Measurements from ENCODE around the gene PTPRN2. TPM values are rescaled to one million over a fixed set of nuclear protein-coding genes. Genes with fewer than 3 reads are reported as not detected.

Gene PTPRN2
- total and polyA plus RNA-seq, 2 of the 13 experiments (the other 11 are each of a cell fraction or from before 2014, with no cell fraction given): 2.5 to 24.2 TPM

DNA sequence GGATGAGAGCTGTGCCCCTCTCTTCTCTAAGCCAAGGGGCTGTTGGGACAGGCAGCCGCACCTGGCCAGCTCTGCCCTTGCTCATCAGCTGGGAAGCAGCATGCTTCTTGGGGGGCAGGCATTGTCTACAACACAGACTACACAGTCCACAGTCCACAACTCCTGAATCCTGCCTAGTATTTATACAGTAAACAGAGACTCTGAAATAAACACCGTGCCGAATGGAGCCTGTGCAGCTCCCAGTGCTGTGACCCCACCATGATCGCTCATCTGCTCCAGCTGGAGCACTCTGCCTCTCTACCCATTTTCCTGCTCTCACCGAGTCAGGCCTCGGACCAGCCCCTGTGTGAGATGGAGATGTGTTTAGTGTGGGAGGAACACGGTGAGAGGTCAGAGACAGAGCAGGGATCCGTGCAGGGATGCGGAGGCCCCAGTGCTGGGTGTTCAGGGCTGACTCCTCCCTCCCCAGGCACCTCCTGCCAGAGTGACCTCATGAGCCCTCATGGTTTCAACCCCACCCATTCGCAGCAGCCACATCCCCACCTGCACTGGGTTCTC, 642.8 kb downstream of the PTPRN2 start:
- peaks cover 21% of the 10 kb centered on the region for H3K4me1 ChIP-seq (ENCODE audit: insufficient read depth, low read length)
- H3K4me2 ChIP-seq (ENCODE audit: low read depth, low read length): peak overlapping the region; percentile 61
- 26% methylated on average over 6 of the region's 10 CpGs for WGBS (ENCODE audit: low lambda C conversion rate)
- POLR2A ChIA-PET: no interaction called here
- 0 out of 2 replicates have a peak, but pooled peaks cover 8% of the 10 kb centered on the region for H3K9me3 ChIP-seq (ENCODE audit: low read length)
- no peaks in the 10 kb centered on the region for H3K79me2 ChIP-seq (ENCODE audit: insufficient read depth, low read length)
- peak; percentile 40 for DNase-seq (ENCODE audit: low spot score)
- H2AFZ ChIP-seq (ENCODE audit: low read length): no peak overlapping the region
- H3K36me3 ChIP-seq (replicated peaks in 1 of 2; ENCODE audit: control insufficient read depth in 1 of 2, insufficient read depth in 2 of 2, low read length in 2 of 2): no peaks in the 10 kb centered on the region
- peaks cover 2% of the 10 kb centered on the region; the same call in 1 of the 2 replicates for H4K20me1 ChIP-seq (ENCODE audit: insufficient read depth, low read length)
- H3K4me3 ChIP-seq (replicated peaks in 1 of 3; ENCODE audit: insufficient read depth in 1 of 3, low read depth in 2 of 3, low read length in 3 of 3): peak overlapping the region in 1 of 3 experiments; percentile 45; a peak in 1 of 6 replicates
- no peak overlapping the region for H3K9ac ChIP-seq (ENCODE audit: insufficient read depth, low read depth, low read length)
- peak overlapping the region; percentile 66 for H3K27ac ChIP-seq (ENCODE audit: extremely low read length, insufficient read depth, low read length)
- ATAC-seq: peak; percentile 98
- BruUV-seq (replicated peaks): no TSS peak
- H3K27me3 ChIP-seq (ENCODE audit: control insufficient read depth in 1 of 2, insufficient read depth in 2 of 2, low read length in 2 of 2): peaks cover 0 to 1% of the 10 kb centered on the region in 2 experiments; a peak in 2 of 5 replicates
- FAIRE-seq: no peak
- intact Hi-C loops (cut with micrococcal nuclease; ENCODE audit: unreplicated experiment) (no loop called here), in situ Hi-C loops (cut with HindIII; ENCODE audit: extremely low pct_ligation_motif_present, low pct_unique_long_range_greater_than_20kb) (no loop called here)
- CTCF ChIA-PET (ENCODE audit: low intra/inter-chr PET ratio, low total read pairs): no interaction called here
- TF ChIP-seq, protein P1, sequence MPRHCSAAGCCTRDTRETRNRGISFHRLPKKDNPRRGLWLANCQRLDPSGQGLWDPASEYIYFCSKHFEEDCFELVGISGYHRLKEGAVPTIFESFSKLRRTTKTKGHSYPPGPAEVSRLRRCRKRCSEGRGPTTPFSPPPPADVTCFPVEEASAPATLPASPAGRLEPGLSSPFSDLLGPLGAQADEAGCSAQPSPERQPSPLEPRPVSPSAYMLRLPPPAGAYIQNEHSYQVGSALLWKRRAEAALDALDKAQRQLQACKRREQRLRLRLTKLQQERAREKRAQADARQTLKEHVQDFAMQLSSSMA (CRISPR knock-in tag; IDR thresholded peaks at IDR 0.05): no peak
- TF ChIP-seq, protein P2, sequence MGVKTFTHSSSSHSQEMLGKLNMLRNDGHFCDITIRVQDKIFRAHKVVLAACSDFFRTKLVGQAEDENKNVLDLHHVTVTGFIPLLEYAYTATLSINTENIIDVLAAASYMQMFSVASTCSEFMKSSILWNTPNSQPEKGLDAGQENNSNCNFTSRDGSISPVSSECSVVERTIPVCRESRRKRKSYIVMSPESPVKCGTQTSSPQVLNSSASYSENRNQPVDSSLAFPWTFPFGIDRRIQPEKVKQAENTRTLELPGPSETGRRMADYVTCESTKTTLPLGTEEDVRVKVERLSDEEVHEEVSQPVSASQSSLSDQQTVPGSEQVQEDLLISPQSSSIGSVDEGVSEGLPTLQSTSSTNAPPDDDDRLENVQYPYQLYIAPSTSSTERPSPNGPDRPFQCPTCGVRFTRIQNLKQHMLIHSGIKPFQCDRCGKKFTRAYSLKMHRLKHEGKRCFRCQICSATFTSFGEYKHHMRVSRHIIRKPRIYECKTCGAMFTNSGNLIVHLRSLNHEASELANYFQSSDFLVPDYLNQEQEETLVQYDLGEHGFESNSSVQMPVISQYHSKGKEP (CRISPR knock-in tag; IDR thresholded peaks at IDR 0.05): no peak
- TF ChIP-seq NFIC (IDR thresholded peaks at IDR 0.05; ENCODE audit: low read length): no peak
- TF ChIP-seq ATF7-NPFF (CRISPR knock-in tag; IDR thresholded peaks at IDR 0.05; ENCODE audit: low read depth): no peak
- no peak for TF ChIP-seq ELF1 (CRISPR knock-in tag; IDR thresholded peaks at IDR 0.05)
- TF ChIP-seq BCL6 (CRISPR knock-in tag; IDR thresholded peaks at IDR 0.05): peak; percentile 38
- TF ChIP-seq TSC22D2 (CRISPR knock-in tag; IDR thresholded peaks at IDR 0.05; ENCODE audit: borderline replicate concordance): no peak
- TF ChIP-seq, protein P3, sequence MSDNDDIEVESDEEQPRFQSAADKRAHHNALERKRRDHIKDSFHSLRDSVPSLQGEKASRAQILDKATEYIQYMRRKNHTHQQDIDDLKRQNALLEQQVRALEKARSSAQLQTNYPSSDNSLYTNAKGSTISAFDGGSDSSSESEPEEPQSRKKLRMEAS (IDR thresholded peaks at IDR 0.05): peak; percentile 80
- peak; percentile 88 for TF ChIP-seq ZMYM3 (CRISPR knock-in tag; IDR thresholded peaks at IDR 0.05)
- TF ChIP-seq ZNF768 (CRISPR knock-in tag; IDR thresholded peaks at IDR 0.05): no peak
- no peak for TF ChIP-seq ZNF713 (CRISPR knock-in tag; IDR thresholded peaks at IDR 0.05)
- TF ChIP-seq, protein P4, sequence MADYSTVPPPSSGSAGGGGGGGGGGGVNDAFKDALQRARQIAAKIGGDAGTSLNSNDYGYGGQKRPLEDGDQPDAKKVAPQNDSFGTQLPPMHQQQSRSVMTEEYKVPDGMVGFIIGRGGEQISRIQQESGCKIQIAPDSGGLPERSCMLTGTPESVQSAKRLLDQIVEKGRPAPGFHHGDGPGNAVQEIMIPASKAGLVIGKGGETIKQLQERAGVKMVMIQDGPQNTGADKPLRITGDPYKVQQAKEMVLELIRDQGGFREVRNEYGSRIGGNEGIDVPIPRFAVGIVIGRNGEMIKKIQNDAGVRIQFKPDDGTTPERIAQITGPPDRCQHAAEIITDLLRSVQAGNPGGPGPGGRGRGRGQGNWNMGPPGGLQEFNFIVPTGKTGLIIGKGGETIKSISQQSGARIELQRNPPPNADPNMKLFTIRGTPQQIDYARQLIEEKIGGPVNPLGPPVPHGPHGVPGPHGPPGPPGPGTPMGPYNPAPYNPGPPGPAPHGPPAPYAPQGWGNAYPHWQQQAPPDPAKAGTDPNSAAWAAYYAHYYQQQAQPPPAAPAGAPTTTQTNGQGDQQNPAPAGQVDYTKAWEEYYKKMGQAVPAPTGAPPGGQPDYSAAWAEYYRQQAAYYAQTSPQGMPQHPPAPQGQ (CRISPR knock-in tag; IDR thresholded peaks at IDR 0.05; ENCODE audit: borderline replicate concordance): no peak
- TF ChIP-seq JUN (CRISPR knock-in tag; IDR thresholded peaks at IDR 0.05): no peak
- TF ChIP-seq, protein P5, sequence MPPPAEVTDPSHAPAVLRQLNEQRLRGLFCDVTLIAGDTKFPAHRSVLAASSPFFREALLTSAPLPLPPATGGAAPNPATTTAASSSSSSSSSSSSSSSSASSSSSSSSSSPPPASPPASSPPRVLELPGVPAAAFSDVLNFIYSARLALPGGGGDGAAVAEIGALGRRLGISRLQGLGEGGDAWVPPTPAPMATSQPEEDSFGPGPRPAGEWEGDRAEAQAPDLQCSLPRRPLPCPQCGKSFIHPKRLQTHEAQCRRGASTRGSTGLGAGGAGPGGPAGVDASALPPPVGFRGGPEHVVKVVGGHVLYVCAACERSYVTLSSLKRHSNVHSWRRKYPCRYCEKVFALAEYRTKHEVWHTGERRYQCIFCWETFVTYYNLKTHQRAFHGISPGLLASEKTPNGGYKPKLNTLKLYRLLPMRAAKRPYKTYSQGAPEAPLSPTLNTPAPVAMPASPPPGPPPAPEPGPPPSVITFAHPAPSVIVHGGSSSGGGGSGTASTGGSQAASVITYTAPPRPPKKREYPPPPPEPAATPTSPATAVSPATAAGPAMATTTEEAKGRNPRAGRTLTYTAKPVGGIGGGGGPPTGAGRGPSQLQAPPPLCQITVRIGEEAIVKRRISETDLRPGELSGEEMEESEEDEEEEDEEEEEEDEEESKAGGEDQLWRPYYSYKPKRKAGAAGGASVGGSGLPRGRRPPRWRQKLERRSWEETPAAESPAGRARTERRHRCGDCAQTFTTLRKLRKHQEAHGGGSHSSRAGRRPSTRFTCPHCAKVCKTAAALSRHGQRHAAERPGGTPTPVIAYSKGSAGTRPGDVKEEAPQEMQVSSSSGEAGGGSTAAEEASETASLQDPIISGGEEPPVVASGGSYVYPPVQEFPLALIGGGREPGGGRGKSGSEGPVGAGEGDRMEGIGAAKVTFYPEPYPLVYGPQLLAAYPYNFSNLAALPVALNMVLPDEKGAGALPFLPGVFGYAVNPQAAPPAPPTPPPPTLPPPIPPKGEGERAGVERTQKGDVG (CRISPR knock-in tag; IDR thresholded peaks at IDR 0.05; ENCODE audit: borderline replicate concordance): no peak; the same call in 1 of the 2 replicates
- no peak for TF ChIP-seq ZNF12 (CRISPR knock-in tag; IDR thresholded peaks at IDR 0.05)
- no peak for TF ChIP-seq SNAI1 (CRISPR knock-in tag; IDR thresholded peaks at IDR 0.05; ENCODE audit: borderline replicate concordance)
